B cell (primary cell): Measurements from ENCODE around the gene NHEJ1. TPM values are rescaled to one million over a fixed set of nuclear protein-coding genes. Genes with fewer than 3 reads are reported as not detected.

Experiments
- ATAC-seq: fragments of 200-7000 bp; cut with Tn5 transposase; one replicate; pipeline ENCODE4 v1.10.0; 2021; ENCODE audit warnings: low read depth, mild to moderate bottlenecking, moderate number of reproducible peaks, moderate library complexity
- CTCF ChIA-PET: fragments of 350-600 bp; sonication (Branson Sonifier 250); formaldehyde crosslinking; loops from one replicate; lab custom pipeline; 2021; ENCODE audit warnings: antibody characterized with exemption, inconsistent platforms; lab: Charles Lee
- POLR2A ChIA-PET: fragments of 350-600 bp; sonication (Branson Sonifier 250); formaldehyde crosslinking; loops from one replicate; lab custom pipeline; 2021; ENCODE audit warnings: antibody characterized with exemption; lab: Charles Lee
- DNase-seq: peaks from one replicate; pipeline ENCODE4 v3.0.0; 2013
- H2AFZ ChIP-seq: 2 replicates; pipeline ENCODE4 v1.6.1; 2012; ENCODE audit warnings: mild to moderate bottlenecking, low read depth, low read length; ENCODE audit not compliant: insufficient read depth, poor library complexity, severe bottlenecking
- H3K27ac ChIP-seq, 2 donors: 1 replicate in 1 of 2; 2 replicates in 1 of 2; pipeline ENCODE4 v1.5.1; 2012 to 2013; ENCODE audit warnings: low read length in 2 of 2, mild to moderate bottlenecking in 2 of 2, moderate library complexity in 1 of 2
- H3K27me3 ChIP-seq, 4 experiments: fragments of 200-600 bp in 1 of 4; sonication (generic) in 1 of 4; replicated peaks in 1 of 4; 1 replicate in 2 of 4; 2 replicates in 2 of 4; pipeline versions ENCODE4 v1.6.1 to v1.7.0; 2013 to 2016; ENCODE audit warnings: low read length in 3 of 4, mild to moderate bottlenecking in 2 of 4, mixed read lengths in 1 of 4, moderate library complexity in 1 of 4; ENCODE audit not compliant: insufficient read depth in 4 of 4, control insufficient read depth in 3 of 4; ENCODE audit errors: control extremely low read depth in 1 of 4
- H3K36me3 ChIP-seq, 2 experiments: replicated peaks in 1 of 2; 1 replicate in 1 of 2; 2 replicates in 1 of 2; pipeline versions ENCODE4 v1.6.1 to v1.7.1; 2013; ENCODE audit warnings: low read length in 1 of 2; ENCODE audit not compliant: insufficient read depth in 2 of 2, control insufficient read depth in 1 of 2; ENCODE audit errors: control extremely low read depth in 1 of 2, extremely low read depth in 1 of 2
- H3K4me1 ChIP-seq, 2 donors: fragments of 200-600 bp in 1 of 2; sonication (generic) in 1 of 2; 1 replicate in 1 of 2; 2 replicates in 1 of 2; pipeline versions ENCODE4 v1.5.1 to v1.6.1; 2013 to 2017; ENCODE audit warnings: low read length in 2 of 2; ENCODE audit not compliant: control insufficient read depth in 2 of 2, insufficient read depth in 2 of 2
- H3K4me2 ChIP-seq: replicated peaks from 2 replicates; pipeline ENCODE3; 2012; ENCODE audit warnings: mild to moderate bottlenecking, low read depth, low read length; ENCODE audit not compliant: poor library complexity, severe bottlenecking
- H3K4me3 ChIP-seq, 5 experiments: fragments of 200-600 bp in 1 of 5; sonication (generic) in 1 of 5; 1 replicate in 3 of 5; 2 replicates in 2 of 5; pipeline versions ENCODE4 v1.5.1 to v1.7.0; 2011 to 2016; ENCODE audit warnings: low read length in 4 of 5, mild to moderate bottlenecking in 4 of 5, low read depth in 2 of 5, control low read depth in 1 of 5, moderate library complexity in 1 of 5; ENCODE audit not compliant: insufficient read depth in 1 of 5; ENCODE audit errors: control extremely low read depth in 1 of 5, extremely low read depth in 1 of 5
- H3K79me2 ChIP-seq: fragments of 200-600 bp; sonication (generic); one replicate; pipeline ENCODE4 v1.6.0; 2016; ENCODE audit warnings: low read length; ENCODE audit not compliant: control insufficient read depth, insufficient read depth
- H3K9ac ChIP-seq: fragments of 200-600 bp; sonication (generic); 2 replicates; pipeline ENCODE4 v1.6.1; 2017; ENCODE audit warnings: mild to moderate bottlenecking, low read length, moderate library complexity
- H3K9me3 ChIP-seq, 3 donors: one replicate each; pipeline versions ENCODE4 v1.6.1 to v1.7.1; 2013; ENCODE audit warnings: low read length in 2 of 3; ENCODE audit not compliant: control insufficient read depth in 2 of 3, insufficient read depth in 1 of 3; ENCODE audit errors: control extremely low read depth in 1 of 3
- H4K20me1 ChIP-seq: 2 replicates; pipeline ENCODE4 v1.6.0; 2012; ENCODE audit warnings: mild to moderate bottlenecking, low read length; ENCODE audit not compliant: insufficient read depth, control insufficient read depth, poor library complexity, severe bottlenecking
- H3K27ac Mint-ChIP-seq: one replicate; pipeline ENCODE4 v1.8.0; 2021; ENCODE audit warnings: mixed read lengths
- H3K27me3 Mint-ChIP-seq: one replicate; pipeline ENCODE4 v1.8.0; 2021; ENCODE audit warnings: mixed read lengths
- H3K4me1 Mint-ChIP-seq: one replicate; pipeline ENCODE4 v1.8.0; 2021; ENCODE audit warnings: mixed read lengths
- H3K4me3 Mint-ChIP-seq: one replicate; pipeline ENCODE4 v1.8.0; 2021; ENCODE audit warnings: mixed read lengths
- H3K9me3 Mint-ChIP-seq: one replicate; pipeline ENCODE4 v1.8.0; 2022; ENCODE audit warnings: mixed read lengths; ENCODE audit not compliant: insufficient read depth
- EZH2 ChIP-seq: IDR thresholded peaks from 2 replicates; pipeline ENCODE4 v1.6.1; 2012; ENCODE audit warnings: borderline replicate concordance, low read depth, mild to moderate bottlenecking, moderate library complexity, low read length; ENCODE audit not compliant: insufficient read depth, poor library complexity, severe bottlenecking
- WGBS: methylation state at CpG from one replicate; pipeline ENCODE4 v1.1.5; 2013; ENCODE audit warnings: missing lambda C conversion rate; ENCODE audit not compliant: insufficient coverage; 5-methylcytosine and 5-hydroxymethylcytosine counted together
- intact Hi-C: fragments of 100-400 bp; cut with micrococcal nuclease; formaldehyde crosslinking; loops from one replicate; pipeline ENCODE4 v1.10.0; 2022
- polyA plus RNA-seq: library from polyadenylated mRNA; depleted of rRNA; stranded (reverse); fragments of >200 nt; gene quantifications from 2 replicates; pipeline ENCODE4 v1.2.3, GENCODE V29; 2012
- total RNA-seq, 2 donors: library from RNA; stranded (reverse); fragments of 120-200 nt in 1 of 2; gene quantifications; 1 replicate in 1 of 2; 2 replicates in 1 of 2; pipeline versions ENCODE4 v1.2.3 to v1.2.4, GENCODE V29; 2013 to 2022
- TF ChIP-seq, protein P1 (sequence below): fragments of 200-600 bp; IDR thresholded peaks from one replicate; pipeline ENCODE4 v1.8.0; 2022; ENCODE audit warnings: antibody characterized with exemption, mild to moderate bottlenecking

Gene NHEJ1
- total and polyA plus RNA-seq, 2 donors (not counting 1 experiment from before 2014, with no cell fraction given) = 14.9 to 25.0 TPM

DNA sequence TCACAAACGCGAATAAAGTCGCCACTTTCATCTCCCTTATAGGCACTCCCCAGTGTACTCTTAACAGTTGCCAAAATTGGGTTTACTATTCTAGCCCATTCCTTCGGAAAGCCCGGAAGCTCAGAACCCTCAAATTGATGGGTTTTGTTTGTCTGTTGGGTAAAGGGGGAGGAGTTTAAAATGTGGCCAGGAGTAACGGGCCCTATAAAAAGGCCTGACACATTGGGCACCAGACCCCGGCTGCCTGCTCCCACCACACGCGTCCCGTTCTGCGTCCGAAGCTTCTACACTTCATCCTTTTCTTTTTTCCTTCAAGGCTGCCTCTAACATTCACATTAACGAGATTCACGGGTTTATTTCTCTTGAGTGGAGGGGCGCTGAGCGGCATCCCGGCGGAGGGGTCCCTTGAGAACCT lies 837 bp downstream of the NHEJ1 start:
- H3K4me3 ChIP-seq = peak overlapping the region in 4 of 5 experiments; percentile 72 to 84 (median 76)
- ATAC-seq = no peak
- no peaks in the 10 kb centered on the region for H3K27me3 Mint-ChIP-seq

DNA sequence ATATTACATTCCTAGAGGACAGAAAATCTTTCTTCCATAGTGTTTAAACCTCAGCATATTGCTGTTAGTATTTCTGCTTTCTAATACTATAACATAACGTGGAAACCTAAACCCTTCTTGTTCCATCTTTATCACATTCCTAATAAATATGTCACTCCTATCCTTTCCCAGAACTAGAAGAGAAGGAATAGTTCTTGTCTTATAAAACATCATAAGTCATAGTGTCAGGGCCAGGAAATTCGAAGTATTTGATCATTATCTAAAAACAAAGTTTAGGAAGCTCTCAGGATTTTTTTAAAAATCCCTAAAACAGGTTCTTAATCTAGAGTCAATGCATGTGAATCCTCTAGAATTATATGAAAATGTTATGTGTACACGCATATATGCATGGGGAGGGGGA lies 2.0 kb downstream of the NHEJ1 start:
- no peaks in the 10 kb centered on the region for H3K27me3 ChIP-seq
- DNase-seq (no peak), ATAC-seq (no peak)
- CTCF ChIA-PET = interaction anchor here (0.7 to 9.9 kb wide), 24 partner anchors 10 to 371 kb away, joined by 3 to 117 read pairs (median 6); partner anchors contain the start of genes CNPPD1, IHH and ZFAND2B
- Mint-ChIP-seq H3K9me3 (no peaks in the 10 kb centered on the region), H3K27ac (no peak overlapping the region), H3K4me1 (peaks cover 21% of the 10 kb centered on the region), H3K4me3 (no peak overlapping the region), H3K27me3 (no peaks in the 10 kb centered on the region)
- H2AFZ ChIP-seq = no peak overlapping the region
- no peak overlapping the region for H3K4me3 ChIP-seq
- H3K4me1 ChIP-seq = peaks cover 9 to 15% of the 10 kb centered on the region in 2 donors
- intact Hi-C loops = no loop called here
- H3K79me2 ChIP-seq = peaks cover 14% of the 10 kb centered on the region
- no peak overlapping the region for H3K4me2 ChIP-seq
- POLR2A ChIA-PET = interaction anchor here (0.7 to 2.4 kb wide), 5 partner anchors 18 to 136 kb away, joined by 3 to 8 read pairs (median 5); partner anchors contain the start of gene CNPPD1
- peaks cover 8% of the 10 kb centered on the region for H4K20me1 ChIP-seq
- H3K27ac ChIP-seq = no peak overlapping the region
- no peaks in the 10 kb centered on the region for H3K9me3 ChIP-seq
- H3K9ac ChIP-seq = no peak overlapping the region
- TF ChIP-seq, protein P1, sequence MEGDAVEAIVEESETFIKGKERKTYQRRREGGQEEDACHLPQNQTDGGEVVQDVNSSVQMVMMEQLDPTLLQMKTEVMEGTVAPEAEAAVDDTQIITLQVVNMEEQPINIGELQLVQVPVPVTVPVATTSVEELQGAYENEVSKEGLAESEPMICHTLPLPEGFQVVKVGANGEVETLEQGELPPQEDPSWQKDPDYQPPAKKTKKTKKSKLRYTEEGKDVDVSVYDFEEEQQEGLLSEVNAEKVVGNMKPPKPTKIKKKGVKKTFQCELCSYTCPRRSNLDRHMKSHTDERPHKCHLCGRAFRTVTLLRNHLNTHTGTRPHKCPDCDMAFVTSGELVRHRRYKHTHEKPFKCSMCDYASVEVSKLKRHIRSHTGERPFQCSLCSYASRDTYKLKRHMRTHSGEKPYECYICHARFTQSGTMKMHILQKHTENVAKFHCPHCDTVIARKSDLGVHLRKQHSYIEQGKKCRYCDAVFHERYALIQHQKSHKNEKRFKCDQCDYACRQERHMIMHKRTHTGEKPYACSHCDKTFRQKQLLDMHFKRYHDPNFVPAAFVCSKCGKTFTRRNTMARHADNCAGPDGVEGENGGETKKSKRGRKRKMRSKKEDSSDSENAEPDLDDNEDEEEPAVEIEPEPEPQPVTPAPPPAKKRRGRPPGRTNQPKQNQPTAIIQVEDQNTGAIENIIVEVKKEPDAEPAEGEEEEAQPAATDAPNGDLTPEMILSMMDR = no peak
- peaks cover 2 to 17% of the 10 kb centered on the region in 2 experiments for H3K36me3 ChIP-seq
- WGBS = no CpG with 5 or more reads among the region's 3 CpGs

More for the DNA sequence above, 837 bp downstream of the NHEJ1 start:
- Mint-ChIP-seq H3K27ac (peak overlapping the region; percentile 97), H3K9me3 (no peaks in the 10 kb centered on the region), H3K4me1 (peaks cover 21% of the 10 kb centered on the region), H3K4me3 (peak overlapping the region; percentile 98)
- H3K9me3 ChIP-seq = no peaks in the 10 kb centered on the region
- no peak for TF ChIP-seq EZH2
- TF ChIP-seq, protein P1 = no peak
- DNase-seq = no peak
- intact Hi-C loops = loop anchor here (1.0 to 5.0 kb wide), 16 partner anchors 17 to 592 kb away; partner anchors contain the start of genes ABCB6, ANKZF1, ATG9A and CHPF
- H3K79me2 ChIP-seq = peaks cover 14% of the 10 kb centered on the region
- H4K20me1 ChIP-seq = no peaks in the 10 kb centered on the region
- H3K4me2 ChIP-seq = peak overlapping the region; percentile 75
- peaks cover 9 to 15% of the 10 kb centered on the region in 2 donors for H3K4me1 ChIP-seq
- H3K36me3 ChIP-seq = peaks cover 0 to 16% of the 10 kb centered on the region in 2 experiments
- WGBS = 22% methylated on average over 16 of the region's 18 CpGs
- ChIA-PET POLR2A (interaction anchor here (0.7 to 2.4 kb wide), 4 partner anchors 17 to 136 kb away, joined by 5 to 8 read pairs (median 6); partner anchors contain the start of genes CNPPD1 and DNAJB2), CTCF (interaction anchor here (0.7 to 9.9 kb wide), 28 partner anchors 12 to 282 kb away, joined by 3 to 117 read pairs (median 6); partner anchors contain the start of genes CNPPD1, DNPEP, IHH and ZFAND2B)
- peak overlapping the region; percentile 72 for H3K9ac ChIP-seq
- peak overlapping the region in 1 of 2 donors; percentile 63 for H3K27ac ChIP-seq
- H3K27me3 ChIP-seq = no peaks in the 10 kb centered on the region
- H2AFZ ChIP-seq = peak overlapping the region; percentile 88
